Thoracic aorta (tissue), 2 donors: ENCODE results near the gene ITGA2. TPM values are rescaled to one million over a fixed set of nuclear protein-coding genes. Genes with fewer than 3 reads are reported as not detected.

ENCODE experiments used
- ATAC-seq: fragments of 150-250 bp; one replicate; pipeline ENCODE4 v1.8.0; 2017; ENCODE audit warnings: low read depth; ENCODE audit not compliant: insufficient number of reproducible peaks, low FRiP score
- DNase-seq: peaks from one replicate; pipeline ENCODE4 v3.0.0-alpha.2; 2020; ENCODE audit warnings: low spot score
- H3K27ac ChIP-seq, 2 donors: fragments of 200-600 bp; sonication (generic); 1 replicate in 1 of 2; 2 replicates in 1 of 2; pipeline ENCODE4 v1.5.1; 2016; ENCODE audit warnings: mild to moderate bottlenecking in 2 of 2, moderate library complexity in 2 of 2
- H3K27me3 ChIP-seq: fragments of 200-600 bp; sonication (generic); replicated peaks from 2 replicates; pipeline ENCODE4 v1.6.0; 2016; ENCODE audit warnings: mild to moderate bottlenecking; ENCODE audit not compliant: insufficient read depth
- H3K36me3 ChIP-seq: fragments of 200-600 bp; sonication (generic); one replicate; pipeline ENCODE4 v1.5.1; 2016
- H3K4me1 ChIP-seq, 2 donors: fragments of 200-600 bp; sonication (generic); 1 replicate in 1 of 2; 2 replicates in 1 of 2; pipeline versions ENCODE4 v1.5.1 to v1.6.0; 2016; ENCODE audit warnings: low read depth in 2 of 2, mild to moderate bottlenecking in 1 of 2; ENCODE audit not compliant: control insufficient read depth in 1 of 2
- H3K4me3 ChIP-seq: fragments of 200-600 bp; sonication (generic); 2 replicates; pipeline ENCODE4 v1.5.1; 2016; ENCODE audit warnings: mild to moderate bottlenecking
- H3K9me3 ChIP-seq: fragments of 200-600 bp; sonication (generic); 2 replicates; pipeline ENCODE4 v1.5.1; 2016
- total RNA-seq, 2 donors: library from RNA; depleted of rRNA; stranded (reverse); fragments of >200 nt; gene quantifications; one replicate each; pipeline versions ENCODE4 v1.1.0 to v1.2.3, GENCODE V29; 2016
- TF ChIP-seq, protein P1 (sequence below): fragments of 200-600 bp; sonication (generic); IDR thresholded peaks from one replicate; pipeline ENCODE4 v1.5.1; 2019; ENCODE audit warnings: antibody characterized with exemption

The ITGA2 gene
- total RNA-seq, 2 donors from 2014 or later: 4.9 to 7.2 TPM

- DNase-seq (no peak), ATAC-seq (no peak)
- H3K4me3 ChIP-seq: no peak overlapping the region
- no peaks in the 10 kb centered on the region for H3K27me3 ChIP-seq
- H3K4me1 ChIP-seq: no peaks in the 10 kb centered on the region
- no peak overlapping the region for H3K27ac ChIP-seq
- peaks cover 3% of the 10 kb centered on the region for H3K36me3 ChIP-seq
- no peaks in the 10 kb centered on the region for H3K9me3 ChIP-seq
- TF ChIP-seq, protein P1, sequence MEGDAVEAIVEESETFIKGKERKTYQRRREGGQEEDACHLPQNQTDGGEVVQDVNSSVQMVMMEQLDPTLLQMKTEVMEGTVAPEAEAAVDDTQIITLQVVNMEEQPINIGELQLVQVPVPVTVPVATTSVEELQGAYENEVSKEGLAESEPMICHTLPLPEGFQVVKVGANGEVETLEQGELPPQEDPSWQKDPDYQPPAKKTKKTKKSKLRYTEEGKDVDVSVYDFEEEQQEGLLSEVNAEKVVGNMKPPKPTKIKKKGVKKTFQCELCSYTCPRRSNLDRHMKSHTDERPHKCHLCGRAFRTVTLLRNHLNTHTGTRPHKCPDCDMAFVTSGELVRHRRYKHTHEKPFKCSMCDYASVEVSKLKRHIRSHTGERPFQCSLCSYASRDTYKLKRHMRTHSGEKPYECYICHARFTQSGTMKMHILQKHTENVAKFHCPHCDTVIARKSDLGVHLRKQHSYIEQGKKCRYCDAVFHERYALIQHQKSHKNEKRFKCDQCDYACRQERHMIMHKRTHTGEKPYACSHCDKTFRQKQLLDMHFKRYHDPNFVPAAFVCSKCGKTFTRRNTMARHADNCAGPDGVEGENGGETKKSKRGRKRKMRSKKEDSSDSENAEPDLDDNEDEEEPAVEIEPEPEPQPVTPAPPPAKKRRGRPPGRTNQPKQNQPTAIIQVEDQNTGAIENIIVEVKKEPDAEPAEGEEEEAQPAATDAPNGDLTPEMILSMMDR: no peak
Measured at GRCh38 chr5:53048248-53048647, 59.1 kb downstream of the ITGA2 start.

GRCh38 chr5:53052499-53052898, 63.3 kb downstream of the ITGA2 start:
- TF ChIP-seq, protein P1: no peak
- no peak for ATAC-seq
- H3K27me3 ChIP-seq: no peaks in the 10 kb centered on the region

DNA sequence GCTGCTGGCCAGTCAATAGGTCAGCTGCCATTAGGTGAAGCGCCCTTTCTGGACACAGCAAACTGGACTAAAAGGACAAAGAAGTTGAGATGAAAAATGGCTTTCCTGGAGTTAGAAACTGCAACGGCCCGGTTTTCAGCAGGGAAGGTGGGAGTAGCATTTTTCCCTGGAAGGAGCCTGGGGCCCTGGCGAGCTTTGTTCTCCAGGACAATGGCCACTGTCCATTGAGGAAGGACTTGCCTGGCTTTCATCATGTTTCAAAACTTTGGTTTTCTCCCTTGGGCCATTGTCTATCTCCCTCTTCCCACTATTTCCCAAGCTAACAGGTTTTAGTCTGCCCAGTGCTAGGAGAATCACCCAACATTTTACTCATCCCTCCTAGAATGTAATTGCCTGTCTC, 64.2 kb downstream of the ITGA2 start:
- TF ChIP-seq, protein P1: no peak
- Histone ChIP-seq H3K9me3 (no peaks in the 10 kb centered on the region), H3K36me3 (peaks cover 3% of the 10 kb centered on the region), H3K27ac (no peak overlapping the region), H3K4me3 (no peak overlapping the region), H3K4me1 (no peaks in the 10 kb centered on the region), H3K27me3 (no peaks in the 10 kb centered on the region)
- no peak for DNase-seq
- ATAC-seq: no peak

More at GRCh38 chr5:53052499-53052898, 63.3 kb downstream of the ITGA2 start:
- DNase-seq: no peak
- Histone ChIP-seq H3K4me1 (no peaks in the 10 kb centered on the region), H3K27ac (no peak overlapping the region), H3K4me3 (no peak overlapping the region), H3K36me3 (peaks cover 3% of the 10 kb centered on the region), H3K9me3 (no peaks in the 10 kb centered on the region)

DNA sequence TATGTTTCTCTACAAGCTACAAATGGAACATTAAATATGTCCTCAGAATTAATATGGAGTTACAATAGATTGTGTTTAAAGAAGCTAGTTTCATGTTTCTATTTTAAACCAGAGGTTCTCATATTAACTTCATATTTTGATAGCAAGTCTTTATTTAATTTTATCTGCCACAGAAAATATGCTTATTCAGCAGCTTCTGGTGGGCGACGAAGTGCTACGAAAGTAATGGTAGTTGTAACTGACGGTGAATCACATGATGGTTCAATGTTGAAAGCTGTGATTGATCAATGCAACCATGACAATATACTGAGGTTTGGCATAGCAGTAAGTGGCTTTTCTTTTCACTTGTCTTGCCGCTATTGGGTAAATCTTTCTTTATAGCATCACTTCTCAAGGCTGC, 66.2 kb downstream of the ITGA2 start:
- Histone ChIP-seq H3K27me3 (no peaks in the 10 kb centered on the region), H3K4me3 (no peak overlapping the region), H3K4me1 (no peaks in the 10 kb centered on the region), H3K36me3 (peaks cover 3% of the 10 kb centered on the region), H3K27ac (no peak overlapping the region), H3K9me3 (no peaks in the 10 kb centered on the region)
- no peak for DNase-seq
- no peak for ATAC-seq
- TF ChIP-seq, protein P1: no peak

DNA sequence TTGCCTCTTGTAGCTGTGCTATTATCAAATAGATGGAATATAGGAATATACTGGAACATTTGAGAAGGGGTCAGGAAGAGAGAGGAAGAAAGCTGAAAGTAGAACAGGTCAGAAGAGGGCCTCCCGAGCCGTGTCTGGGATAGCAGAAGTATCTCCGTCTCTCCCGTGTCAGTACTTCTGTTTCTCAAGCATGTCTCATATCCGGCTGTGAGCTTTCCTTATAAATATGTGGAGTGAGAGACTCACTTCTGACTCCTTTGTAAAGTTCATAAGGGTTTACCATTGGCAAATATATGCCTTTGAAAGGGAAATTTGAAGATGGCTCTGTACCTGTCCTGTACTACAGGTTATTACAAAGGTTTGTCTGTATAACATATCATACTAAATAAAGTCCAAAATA, 70.1 kb downstream of the ITGA2 start:
- ATAC-seq: no peak
- no peak for DNase-seq
- no peak overlapping the region for H3K4me3 ChIP-seq
- TF ChIP-seq, protein P1: no peak
- no peak overlapping the region for H3K27ac ChIP-seq
- no peaks in the 10 kb centered on the region for H3K27me3 ChIP-seq
- H3K9me3 ChIP-seq: no peaks in the 10 kb centered on the region
- no peaks in the 10 kb centered on the region for H3K4me1 ChIP-seq
- no peaks in the 10 kb centered on the region for H3K36me3 ChIP-seq
